Caco-2 (cell line): ENCODE measurements around the gene DBP. TPM values are rescaled to one million over a fixed set of nuclear protein-coding genes. Genes with fewer than 3 reads are reported as not detected.
A peak's percentile ranks its signal among the peaks of the same experiment; 100 is the strongest.

Source experiments
- BruUV-seq: library from RNA; stranded (reverse); fragments of 400-500 nt; replicated peaks from 2 replicates; lab custom pipeline; 2021; lab: Mats Ljungman, UMichigan
- CTCF ChIA-PET: fragments of 300-600 bp; sonication (Branson Sonifier 250); formaldehyde crosslinking; loops from one replicate; lab custom pipeline; 2022; ENCODE audit warnings: antibody characterized with exemption; lab: Charles Lee
- POLR2A ChIA-PET: fragments of 300-600 bp; sonication (Branson Sonifier 250); formaldehyde crosslinking; loops from one replicate; lab custom pipeline; 2022; ENCODE audit warnings: antibody characterized with exemption; lab: Charles Lee
- DNase-seq, 2 experiments: peaks; one replicate each; pipeline versions ENCODE4 v3.0.0 to v3.0.0-alpha.2; 2020 to 2022
- H3K27me3 ChIP-seq: replicated peaks from 2 replicates; pipeline ENCODE4 v1.6.0; 2011; ENCODE audit warnings: low read length; ENCODE audit not compliant: control insufficient read depth, insufficient read depth
- H3K36me3 ChIP-seq: 2 replicates; pipeline ENCODE4 v1.5.1; 2011; ENCODE audit warnings: low read length; ENCODE audit not compliant: control insufficient read depth, insufficient read depth
- H3K4me1 ChIP-seq: fragments of 250-450 bp; sonication (Bioruptor Pico); 2 replicates; pipeline ENCODE4 v1.5.1; 2020; ENCODE audit warnings: mild to moderate bottlenecking
- H3K4me3 ChIP-seq: 2 replicates; pipeline ENCODE4 v1.5.1; 2011; ENCODE audit warnings: low read depth, mild to moderate bottlenecking, control low read depth, low read length
- H3K9me3 ChIP-seq: fragments of 250-450 bp; sonication (Bioruptor Pico); 2 replicates; pipeline ENCODE4 v1.5.1; 2020; ENCODE audit warnings: mild to moderate bottlenecking, moderate library complexity
- H3K27ac Mint-ChIP-seq: one replicate; pipeline ENCODE4 v1.8.0; 2022; ENCODE audit warnings: mixed read lengths; ENCODE audit not compliant: unreplicated experiment
- H3K27me3 Mint-ChIP-seq: one replicate; pipeline ENCODE4 v1.8.0; 2022; ENCODE audit warnings: mixed read lengths; ENCODE audit not compliant: insufficient read depth, unreplicated experiment
- H3K36me3 Mint-ChIP-seq: one replicate; pipeline ENCODE4 v1.8.0; 2022; ENCODE audit warnings: mild to moderate bottlenecking, mixed read lengths; ENCODE audit not compliant: insufficient read depth, unreplicated experiment
- H3K4me1 Mint-ChIP-seq: one replicate; pipeline ENCODE4 v1.8.0; 2022; ENCODE audit warnings: low read depth, mixed read lengths; ENCODE audit not compliant: unreplicated experiment
- H3K4me3 Mint-ChIP-seq: one replicate; pipeline ENCODE4 v1.8.0; 2022; ENCODE audit warnings: mild to moderate bottlenecking, moderate library complexity, mixed read lengths; ENCODE audit not compliant: unreplicated experiment
- H3K9me3 Mint-ChIP-seq: one replicate; pipeline ENCODE4 v1.8.0; 2022; ENCODE audit warnings: mixed read lengths; ENCODE audit not compliant: unreplicated experiment
- CTCF ChIP-seq, 2 experiments: fragments of 200-600 bp in 1 of 2; IDR thresholded peaks; 1 replicate in 1 of 2; 2 replicates in 1 of 2; pipeline versions ENCODE4 v1.5.1 to v1.8.0; 2011 to 2022; ENCODE audit warnings: antibody characterized with exemption in 1 of 2, control low read depth in 1 of 2, inconsistent platforms in 1 of 2, low read depth in 1 of 2, low read length in 1 of 2, mild to moderate bottlenecking in 1 of 2, moderate library complexity in 1 of 2; ENCODE audit not compliant: insufficient read depth in 1 of 2, severe bottlenecking in 1 of 2, unreplicated experiment in 1 of 2
- intact Hi-C: fragments of 100-400 bp; cut with micrococcal nuclease; formaldehyde crosslinking; loops from one replicate; pipeline ENCODE4 v1.10.0; 2022; ENCODE audit not compliant: unreplicated experiment
- total RNA-seq: library from RNA; stranded (reverse); gene quantifications from 2 replicates; pipeline ENCODE4 v1.2.3, GENCODE V29; 2022

DBP gene
- total RNA-seq, 1 experiment from 2014 or later: 17.4 TPM

- no peak for TF ChIP-seq CTCF (IDR thresholded peaks at IDR 0.05; ENCODE audit: insufficient read depth in 1 of 2, low read depth in 1 of 2, low read length in 1 of 2, severe bottlenecking in 1 of 2, unreplicated experiment in 1 of 2)
- peak overlapping the region; percentile 11 for H3K4me3 Mint-ChIP-seq
- Histone ChIP-seq H3K9me3 (no peaks in the 10 kb centered on the region), H3K27me3 (no peaks in the 10 kb centered on the region), H3K4me3 (no peak overlapping the region), H3K36me3 (no peaks in the 10 kb centered on the region), H3K4me1 (peaks cover 39% of the 10 kb centered on the region)
- peak overlapping the region; percentile 54 for H3K27ac Mint-ChIP-seq
- H3K36me3 Mint-ChIP-seq: no peaks in the 10 kb centered on the region
- H3K9me3 Mint-ChIP-seq: no peaks in the 10 kb centered on the region
- no peaks in the 10 kb centered on the region for H3K27me3 Mint-ChIP-seq
- CTCF ChIA-PET: no interaction called here
- DNase-seq: peak; percentile 68 to 74
- intact Hi-C loops: loop anchor here (5.0 kb wide), 1 partner anchor 38 kb away; the partner anchor contains the start of gene CA11
- H3K4me1 Mint-ChIP-seq: peaks cover 11% of the 10 kb centered on the region
- POLR2A ChIA-PET: no interaction called here
- no TSS peak for BruUV-seq
These were observed 48.4 kb upstream of the DBP start for GRCh38 chr19:48685583-48685982.

DNA sequence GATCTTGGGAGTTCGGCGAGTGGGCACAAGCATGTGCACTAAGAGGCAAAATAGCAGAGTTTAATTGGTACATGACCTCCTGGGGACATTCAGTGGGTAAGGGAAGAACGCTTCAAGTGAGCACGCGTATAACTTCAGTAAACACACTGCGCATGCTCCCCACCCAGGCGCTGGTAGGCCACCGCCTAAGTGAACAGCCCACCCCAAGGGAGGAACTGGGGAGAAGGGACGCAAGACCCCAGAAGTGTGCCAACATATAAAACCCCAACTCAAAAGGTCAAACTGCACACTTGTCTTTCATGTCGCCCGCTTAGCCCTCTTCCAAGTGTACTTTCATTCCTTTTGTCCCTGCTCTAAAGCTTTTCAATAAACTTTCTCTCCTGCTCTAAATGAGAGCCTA, 46.2 kb upstream of the DBP start:
- BruUV-seq: no TSS peak
- Mint-ChIP-seq H3K4me3 (no peak overlapping the region), H3K36me3 (no peaks in the 10 kb centered on the region), H3K9me3 (no peaks in the 10 kb centered on the region), H3K4me1 (peaks cover 11% of the 10 kb centered on the region), H3K27me3 (no peaks in the 10 kb centered on the region), H3K27ac (no peak overlapping the region)
- no peak for DNase-seq
- Histone ChIP-seq H3K4me3 (no peak overlapping the region), H3K9me3 (no peaks in the 10 kb centered on the region), H3K4me1 (peaks cover 38% of the 10 kb centered on the region), H3K27me3 (no peaks in the 10 kb centered on the region), H3K36me3 (no peaks in the 10 kb centered on the region)
- no peak for TF ChIP-seq CTCF (IDR thresholded peaks at IDR 0.05; ENCODE audit: insufficient read depth in 1 of 2, low read depth in 1 of 2, low read length in 1 of 2, severe bottlenecking in 1 of 2, unreplicated experiment in 1 of 2)
- CTCF ChIA-PET: no interaction called here
- intact Hi-C loops: no loop called here
- POLR2A ChIA-PET: no interaction called here

DNA sequence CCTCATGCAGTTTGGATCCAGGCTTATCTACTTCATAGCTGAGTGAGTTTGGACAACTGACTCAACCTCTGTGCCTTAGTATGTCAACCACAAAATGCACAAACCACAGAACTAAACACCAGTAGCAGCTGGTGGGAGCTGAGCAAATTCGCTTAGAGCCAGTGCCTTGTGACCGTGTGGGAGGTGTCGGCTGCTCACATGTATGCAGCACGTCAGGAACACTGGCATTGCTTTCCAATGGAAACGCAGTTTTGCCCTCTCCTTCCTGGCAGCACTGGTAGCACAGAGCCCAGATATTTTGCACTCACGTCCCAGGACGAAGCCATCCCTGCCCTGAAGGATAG, 43.9 kb upstream of the DBP start:
- DNase-seq: no peak
- H3K9me3 Mint-ChIP-seq: no peaks in the 10 kb centered on the region
- no peak overlapping the region for H3K4me3 ChIP-seq
- TF ChIP-seq CTCF (IDR thresholded peaks at IDR 0.05; ENCODE audit: insufficient read depth in 1 of 2, low read depth in 1 of 2, low read length in 1 of 2, severe bottlenecking in 1 of 2, unreplicated experiment in 1 of 2): no peak
- H3K27me3 Mint-ChIP-seq: no peaks in the 10 kb centered on the region
- H3K27me3 ChIP-seq: no peaks in the 10 kb centered on the region
- peaks cover 27% of the 10 kb centered on the region for H3K4me1 ChIP-seq
- no peaks in the 10 kb centered on the region for H3K36me3 Mint-ChIP-seq
- no peak overlapping the region for H3K27ac Mint-ChIP-seq
- POLR2A ChIA-PET: no interaction called here
- peaks cover 17% of the 10 kb centered on the region for H3K4me1 Mint-ChIP-seq
- intact Hi-C loops: no loop called here
- CTCF ChIA-PET: interaction anchor here (0.6 to 0.7 kb wide), 2 partner anchors 35 to 54 kb away, joined by 3 to 4 read pairs; partner anchors contain the start of gene CA11
- H3K9me3 ChIP-seq: no peaks in the 10 kb centered on the region
- BruUV-seq: no TSS peak
- H3K4me3 Mint-ChIP-seq: no peak overlapping the region
- no peaks in the 10 kb centered on the region for H3K36me3 ChIP-seq
